NCI-H1092 (cell line): ENCODE data around the gene ITGB1BP1.
"Not testable (repeated sequence)": the region's sequence is repeated elsewhere in the genome, so short reads cannot be mapped to it uniquely, and the experiment has no call there.

Source experiments
- DNase-seq: peaks from one replicate; lab custom pipeline; 2025; lab: John Stamatoyannopoulos, UW

The ITGB1BP1 gene

DNA sequence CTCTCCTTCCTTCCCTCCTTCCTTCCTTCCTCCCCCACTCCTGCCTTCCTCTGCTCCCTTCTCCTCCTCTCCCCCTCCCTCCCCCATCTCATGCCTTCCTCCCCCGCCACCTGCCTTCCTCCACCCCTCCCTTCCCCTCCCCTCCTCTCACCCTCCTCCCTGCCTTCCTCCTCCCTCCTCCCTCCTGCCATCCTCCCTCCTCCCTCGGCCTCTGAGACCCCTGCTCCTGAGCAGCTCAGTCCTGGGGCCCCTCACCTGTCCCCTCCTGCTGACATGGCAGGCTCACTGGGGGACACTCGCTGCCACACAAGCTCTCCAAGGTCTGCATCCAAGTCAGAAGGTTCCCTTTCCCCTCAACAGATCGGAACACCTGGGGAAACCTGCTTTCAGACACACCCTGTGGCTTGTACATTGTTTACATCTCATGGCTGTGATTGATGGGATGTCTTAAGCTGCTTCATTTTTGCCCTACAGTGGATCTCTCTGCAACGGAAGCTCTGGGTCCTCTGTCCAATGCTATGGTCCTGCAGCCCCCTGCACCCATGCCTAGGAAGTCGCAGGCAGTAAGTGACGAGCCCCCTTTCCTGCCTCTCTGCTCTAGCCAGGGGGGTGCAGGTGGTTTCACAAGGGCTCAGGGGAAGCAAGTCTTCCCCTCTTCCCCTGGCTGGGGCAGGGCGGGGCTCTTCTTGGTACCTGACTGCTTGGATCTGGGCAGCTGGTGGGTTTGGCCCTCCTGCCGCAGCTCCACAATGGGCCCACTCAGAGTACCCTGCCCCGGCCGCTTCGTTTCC, 22.9 kb downstream of the ITGB1BP1 start:
- no peak for DNase-seq

GRCh38 chr2:9398881-9399780, 24.2 kb downstream of the ITGB1BP1 start:
- DNase-seq = no peak

DNA sequence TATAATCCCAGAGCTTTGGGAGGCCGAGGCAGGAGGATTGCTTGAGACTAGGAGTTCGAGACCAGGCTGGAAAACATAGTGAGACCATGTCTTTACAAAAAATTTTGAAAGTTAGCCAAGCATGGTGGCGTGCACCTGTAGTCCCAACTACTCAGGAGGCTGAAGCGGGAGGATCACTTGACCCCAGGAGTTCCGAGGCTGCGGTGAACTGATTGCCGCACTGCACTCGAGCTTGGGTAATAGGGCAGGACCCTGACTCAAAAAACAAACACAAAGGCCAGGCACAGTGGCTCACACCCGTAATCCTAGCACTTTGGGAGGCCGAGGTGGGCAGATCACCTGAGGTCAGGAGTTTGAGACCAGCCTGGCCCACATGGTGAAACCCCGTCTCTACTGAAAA, 25.1 kb downstream of the ITGB1BP1 start:
- not testable (repeated sequence) for DNase-seq

DNA sequence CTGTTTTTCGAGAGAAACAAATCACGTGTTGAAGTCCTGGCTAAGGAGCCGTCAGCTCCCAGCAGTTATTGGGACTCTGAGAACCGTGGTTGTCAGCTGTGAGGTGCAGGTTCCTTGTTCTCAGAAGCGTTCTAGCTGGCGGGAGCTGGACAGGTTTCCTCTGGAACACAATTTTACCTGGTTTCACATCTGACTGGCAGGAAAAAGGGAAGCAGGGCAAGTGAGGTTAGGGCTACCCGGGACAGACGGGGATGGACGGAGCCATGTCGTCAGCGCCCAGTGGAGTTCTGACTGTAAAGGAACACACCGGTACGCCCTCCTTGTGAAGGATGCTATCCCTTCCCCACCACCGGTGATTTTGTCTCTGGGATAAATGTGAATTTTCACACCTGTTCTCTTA, 26.1 kb downstream of the ITGB1BP1 start:
- DNase-seq = no peak

DNA sequence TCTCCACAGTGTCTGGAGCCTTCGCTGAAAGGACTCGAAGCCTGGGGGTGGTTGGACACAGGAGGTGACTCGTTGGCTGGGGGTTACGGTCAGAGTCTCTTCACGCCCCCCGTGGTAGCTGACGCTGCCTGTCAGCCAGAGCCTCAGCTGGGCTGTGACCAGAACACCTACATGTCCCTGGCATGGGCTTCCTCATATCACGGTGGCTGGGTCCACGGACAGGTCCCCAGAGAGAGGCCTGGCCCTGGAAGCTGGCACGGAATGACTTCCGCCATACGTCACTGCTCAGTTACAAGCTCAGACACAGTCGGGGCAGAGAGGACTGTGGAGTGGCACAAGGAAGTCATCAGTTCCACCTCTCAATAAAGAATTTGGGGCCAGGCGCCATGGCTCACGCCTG, 28.5 kb downstream of the ITGB1BP1 start:
- no peak for DNase-seq

GRCh38 chr2:9392898-9393765, 30.2 kb downstream of the ITGB1BP1 start:
- DNase-seq = no peak

- DNase-seq = no peak
These were observed 31.2 kb downstream of the ITGB1BP1 start for GRCh38 chr2:9391961-9392720.

GRCh38 chr2:9390991-9391390, 32.3 kb downstream of the ITGB1BP1 start:
- no peak for DNase-seq

DNA sequence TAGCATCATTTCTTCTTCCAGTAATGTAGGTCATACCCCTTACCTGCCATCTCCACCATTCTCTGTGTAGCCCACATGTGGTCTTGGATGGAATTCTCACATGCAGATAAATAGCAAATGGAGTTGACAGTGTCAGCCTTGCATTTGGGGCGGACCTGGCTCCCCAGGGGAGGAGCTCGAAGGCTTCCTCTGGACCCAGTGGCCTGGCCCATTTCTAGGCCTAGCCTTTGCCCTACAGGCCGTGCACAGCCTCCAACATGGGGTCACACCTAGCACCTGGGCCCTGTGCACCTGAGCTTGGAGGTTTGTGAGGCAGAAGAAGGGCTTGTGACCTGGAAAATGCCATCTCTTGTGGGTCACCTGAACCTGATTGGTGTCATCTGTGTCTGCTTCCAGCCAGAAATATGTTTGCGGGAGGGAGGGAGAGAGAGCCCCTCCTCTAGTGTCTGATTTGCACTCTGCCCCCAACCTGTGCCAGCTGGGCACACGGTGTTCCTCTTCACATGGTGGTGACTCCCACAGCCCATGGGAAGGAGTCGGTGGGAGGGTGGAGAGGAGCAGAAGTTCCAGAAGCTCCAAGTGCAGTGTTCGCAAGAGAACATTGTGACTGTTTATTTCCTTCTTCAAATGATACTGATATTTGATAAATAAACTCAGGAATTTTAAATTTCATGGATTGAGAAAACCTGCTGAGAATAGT, 33.0 kb downstream of the ITGB1BP1 start:
- no peak for DNase-seq

DNA sequence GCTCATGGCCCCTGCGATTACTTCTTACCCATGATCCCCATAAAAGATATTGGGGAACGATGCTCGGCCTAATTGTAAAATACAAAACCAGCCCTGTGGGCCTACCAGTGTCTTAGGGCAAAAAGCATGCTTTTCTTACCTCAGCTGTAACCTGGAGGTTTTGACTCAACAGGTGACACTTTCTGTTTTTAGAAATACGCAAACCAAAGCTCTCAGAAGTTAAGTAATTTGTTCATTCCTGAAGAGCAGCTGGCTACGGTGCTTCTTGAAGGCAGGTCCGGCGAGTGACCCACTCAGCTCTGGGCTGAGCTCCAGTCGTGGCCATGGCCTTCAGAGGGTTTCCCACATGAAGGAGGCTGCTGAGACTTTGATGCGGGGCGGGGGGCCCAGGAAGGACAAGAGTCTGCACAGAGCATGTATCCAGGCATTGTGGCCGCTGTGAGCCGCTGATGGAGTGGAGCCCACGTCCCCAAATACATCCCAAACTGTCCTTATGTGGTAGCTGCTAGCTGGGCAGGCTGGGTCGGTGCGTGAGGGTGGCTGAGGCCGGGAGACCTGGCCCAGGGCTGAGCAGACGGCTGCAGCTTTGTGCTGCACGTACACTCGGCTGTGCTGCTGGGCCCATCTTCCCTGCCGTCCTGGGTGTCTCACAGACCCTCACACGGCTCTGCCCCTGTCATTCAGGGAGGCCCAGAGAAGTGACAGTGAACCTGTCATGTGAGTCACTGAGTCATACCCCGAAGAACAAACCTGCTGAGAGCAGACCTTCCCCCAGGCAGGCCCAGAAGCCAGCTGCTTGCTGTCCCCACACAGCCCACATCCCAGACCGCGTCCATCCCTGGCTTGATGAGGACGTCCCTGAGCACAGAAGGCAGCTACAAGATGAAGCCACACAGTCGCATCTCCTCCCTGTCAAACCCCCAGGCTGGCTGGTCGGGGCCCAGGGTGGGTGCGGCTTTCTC, 34.1 kb downstream of the ITGB1BP1 start:
- DNase-seq = no peak

- DNase-seq = no peak
These were observed 35.1 kb downstream of the ITGB1BP1 start for GRCh38 chr2:9388199-9388681.

DNA sequence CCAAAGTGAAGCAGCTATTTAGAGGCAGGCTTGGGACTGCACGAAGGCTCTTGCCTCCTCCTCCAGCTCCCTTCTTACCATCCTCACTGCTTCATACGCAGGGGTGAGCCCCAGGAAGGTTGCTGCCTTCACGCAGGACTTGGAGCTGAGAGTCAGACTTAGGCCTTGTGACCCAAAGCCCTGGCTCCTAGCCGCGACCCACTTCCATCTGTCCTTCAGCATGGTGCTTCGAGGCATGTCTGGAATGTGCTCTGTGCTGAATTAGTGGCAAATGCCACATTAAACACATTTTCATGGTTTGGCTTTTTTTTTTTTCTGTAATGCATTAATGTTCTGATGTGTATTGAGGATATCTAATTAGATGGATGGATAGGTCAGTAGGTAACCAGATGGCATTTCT, 37.5 kb downstream of the ITGB1BP1 start:
- no peak for DNase-seq

GRCh38 chr2:9384521-9384920, 38.8 kb downstream of the ITGB1BP1 start:
- DNase-seq = no peak

GRCh38 chr2:9382604-9383235, 40.6 kb downstream of the ITGB1BP1 start:
- no peak for DNase-seq

- DNase-seq = no peak
These were observed 42.4 kb downstream of the ITGB1BP1 start for GRCh38 chr2:9380702-9381628.

DNA sequence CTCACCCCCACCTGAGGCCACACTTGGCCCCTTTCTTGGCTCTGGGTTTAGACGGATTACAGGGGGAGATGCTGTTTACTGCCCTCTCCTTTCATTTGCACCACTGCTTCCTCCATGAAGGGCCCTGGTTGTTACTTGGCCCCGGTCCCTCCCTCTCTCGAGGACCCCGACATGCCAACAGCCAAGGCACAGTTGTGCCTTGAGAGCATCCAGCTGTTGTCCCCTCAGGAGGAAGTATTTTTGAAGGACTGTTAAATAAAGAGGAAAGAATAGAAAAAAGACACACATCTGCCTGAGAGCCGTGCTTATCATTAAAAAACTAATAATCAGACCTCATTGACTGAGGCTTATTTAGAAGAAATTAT, 44.0 kb downstream of the ITGB1BP1 start:
- DNase-seq = no peak

GRCh38 chr2:9378433-9379390, 44.6 kb downstream of the ITGB1BP1 start:
- DNase-seq = no peak
